Activated T-cell treated with anti-CD3 and anti-CD28 coated beads, Interleukin-2, amount 50 U/mL, for 24 hours (primary cell): Measurements from ENCODE around the gene TBC1D3.
"Not testable (repeated sequence)": the region's sequence is repeated elsewhere in the genome, so short reads cannot be mapped to it uniquely, and the experiment has no call there.

Experiments
- DNase-seq: peaks from one replicate; pipeline ENCODE4 v3.0.0-alpha.2; 2020
- H3K27ac Mint-ChIP-seq: 2 replicates; pipeline ENCODE4 v1.8.0; 2020; ENCODE audit warnings: mild to moderate bottlenecking, mixed read lengths
- H3K27me3 Mint-ChIP-seq: 2 replicates; pipeline ENCODE4 v1.8.0; 2020; ENCODE audit warnings: mixed read lengths
- H3K36me3 Mint-ChIP-seq: 2 replicates; pipeline ENCODE4 v1.8.0; 2020; ENCODE audit warnings: low read depth, mixed read lengths
- H3K4me1 Mint-ChIP-seq: 2 replicates; pipeline ENCODE4 v1.8.0; 2020; ENCODE audit warnings: low read depth, mixed read lengths
- H3K4me3 Mint-ChIP-seq: 2 replicates; pipeline ENCODE4 v1.8.0; 2020; ENCODE audit warnings: mild to moderate bottlenecking, moderate library complexity, mixed read lengths
- H3K9me3 Mint-ChIP-seq: 2 replicates; pipeline ENCODE4 v1.8.0; 2020; ENCODE audit warnings: mixed read lengths

The TBC1D3 gene

GRCh38 chr17:38192455-38192854 lies at the start of gene TBC1D3:
Gene TBC1D3 (minus strand): TSS chr17:38192555. CDS start chr17:38191029, 1,526 bp downstream.
- not testable (repeated sequence) for H3K4me3 Mint-ChIP-seq, H3K36me3 Mint-ChIP-seq, H3K9me3 Mint-ChIP-seq, DNase-seq, H3K27me3 Mint-ChIP-seq, H3K4me1 Mint-ChIP-seq, H3K27ac Mint-ChIP-seq

DNA sequence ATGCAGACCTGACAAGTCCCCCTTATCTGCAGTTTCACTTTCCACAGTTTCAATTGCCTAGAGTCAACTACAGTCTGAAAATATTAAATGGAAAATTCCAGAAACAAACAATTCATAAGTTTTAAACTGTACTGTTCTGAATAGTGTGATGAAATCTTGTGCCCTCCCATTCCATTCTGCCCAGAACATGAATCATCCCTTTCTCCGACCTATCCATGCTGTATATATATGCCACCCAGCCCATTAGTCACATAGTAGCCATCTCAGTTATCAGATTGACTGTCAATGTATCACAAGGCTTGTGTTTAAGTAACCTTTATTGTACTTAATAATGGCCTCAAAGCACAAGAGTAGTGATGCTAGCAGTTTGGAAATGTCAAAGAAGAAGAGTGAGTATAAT lies 40.4 kb upstream of the TBC1D3 start:
- H3K4me3 Mint-ChIP-seq, H3K9me3 Mint-ChIP-seq, H3K36me3 Mint-ChIP-seq, H3K4me1 Mint-ChIP-seq, H3K27ac Mint-ChIP-seq, H3K27me3 Mint-ChIP-seq, DNase-seq: not testable (repeated sequence)

DNA sequence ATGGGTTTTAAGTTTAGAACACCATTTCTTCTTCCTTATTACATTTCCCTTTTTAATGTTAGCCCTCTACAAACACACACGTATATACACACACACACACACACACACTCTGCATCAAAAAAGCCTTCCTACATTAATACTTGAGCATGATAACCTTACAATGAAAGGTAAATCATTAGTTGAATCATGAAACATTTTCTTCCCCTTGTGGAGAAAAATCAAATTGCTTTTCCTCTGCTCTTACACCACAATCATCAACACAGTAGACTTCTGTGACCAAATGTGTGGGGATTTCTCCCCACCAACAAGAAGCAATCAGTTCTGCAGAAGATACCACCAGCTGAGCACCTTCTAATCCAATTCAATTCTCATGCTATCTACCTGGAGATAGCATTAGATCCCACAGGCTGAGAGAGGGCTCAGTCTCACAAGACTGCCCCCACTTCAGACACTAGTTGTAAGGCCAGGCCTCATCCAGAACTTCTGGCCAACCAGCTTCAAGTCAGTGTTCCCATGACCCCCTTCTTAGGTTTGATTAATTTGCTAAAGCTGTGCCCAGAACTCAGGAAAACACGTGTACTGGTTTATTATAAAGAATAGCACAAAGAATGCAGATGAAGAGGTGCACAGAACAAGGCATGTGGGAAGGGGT lies 33.6 kb upstream of the TBC1D3 start:
- H3K4me1 Mint-ChIP-seq, H3K27ac Mint-ChIP-seq, H3K9me3 Mint-ChIP-seq, DNase-seq, H3K27me3 Mint-ChIP-seq, H3K4me3 Mint-ChIP-seq, H3K36me3 Mint-ChIP-seq: not testable (repeated sequence)

DNA sequence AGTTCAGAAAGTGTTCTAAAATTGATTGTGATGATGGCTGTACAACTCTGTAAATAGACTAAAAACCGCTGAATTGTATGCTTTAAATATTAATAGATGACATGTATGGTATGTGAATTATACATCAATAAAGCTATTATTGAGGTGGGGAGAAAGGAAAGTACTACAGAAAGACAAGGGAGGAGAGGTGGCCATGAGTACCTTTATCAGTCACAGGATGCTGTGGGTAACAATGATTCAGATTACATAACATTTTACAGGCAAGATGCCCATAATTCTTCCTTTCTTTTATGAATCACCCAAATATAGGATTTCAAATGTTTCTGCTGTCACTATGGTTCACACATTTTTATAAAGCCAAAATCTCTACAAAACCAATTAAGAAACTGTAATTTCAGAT lies 28.5 kb upstream of the TBC1D3 start:
- not testable (repeated sequence) for H3K36me3 Mint-ChIP-seq, H3K9me3 Mint-ChIP-seq, DNase-seq, H3K27ac Mint-ChIP-seq, H3K27me3 Mint-ChIP-seq, H3K4me1 Mint-ChIP-seq, H3K4me3 Mint-ChIP-seq

GRCh38 chr17:38200271-38200670 lies 7.9 kb upstream of the TBC1D3 start:
- H3K27me3 Mint-ChIP-seq, H3K4me1 Mint-ChIP-seq: not testable (repeated sequence)

GRCh38 chr17:38134860-38135259 lies 57.5 kb downstream of the TBC1D3 start:
- not testable (repeated sequence) for H3K36me3 Mint-ChIP-seq, H3K27ac Mint-ChIP-seq, H3K27me3 Mint-ChIP-seq, H3K4me3 Mint-ChIP-seq, H3K4me1 Mint-ChIP-seq, H3K9me3 Mint-ChIP-seq, DNase-seq

More at GRCh38 chr17:38200271-38200670, 7.9 kb upstream of the TBC1D3 start:
- H3K36me3 Mint-ChIP-seq, H3K27ac Mint-ChIP-seq, H3K9me3 Mint-ChIP-seq, DNase-seq, H3K4me3 Mint-ChIP-seq: not testable (repeated sequence)
